RWPE2 (cell line): ENCODE data around the gene PLOD3.
"Not testable (repeated sequence)": the region's sequence is repeated elsewhere in the genome, so short reads cannot be mapped to it uniquely, and the experiment has no call there.

Experiments
- ATAC-seq: fragments of 200-7000 bp; cut with Tn5 transposase; 3 replicates; pipeline ENCODE4 v1.9.1; 2021; ENCODE audit warnings: low read depth
- DNase-seq: peaks from one replicate; pipeline ENCODE4 v3.0.0-alpha.2; 2020; ENCODE audit warnings: low spot score
- H3K27ac ChIP-seq: fragments of 450-650 bp; 2 replicates; pipeline ENCODE4 v1.5.1; 2017; ENCODE audit warnings: mild to moderate bottlenecking; ENCODE audit not compliant: poor library complexity, severe bottlenecking
- H3K27me3 ChIP-seq: fragments of 250-450 bp; sonication (Bioruptor Pico); 2 replicates; pipeline ENCODE4 v1.5.1; 2021; ENCODE audit warnings: mild to moderate bottlenecking, moderate library complexity; ENCODE audit not compliant: insufficient read depth, poor library complexity, severe bottlenecking
- H3K36me3 ChIP-seq: fragments of 250-450 bp; sonication (Bioruptor Pico); 2 replicates; pipeline ENCODE4 v1.5.1; 2020; ENCODE audit warnings: low read depth, mild to moderate bottlenecking, moderate library complexity
- H3K4me1 ChIP-seq: fragments of 250-450 bp; sonication (Bioruptor Pico); 2 replicates; pipeline ENCODE4 v1.5.1; 2021; ENCODE audit warnings: mild to moderate bottlenecking, moderate library complexity; ENCODE audit not compliant: insufficient read depth, poor library complexity, severe bottlenecking
- H3K4me3 ChIP-seq: fragments of 250-450 bp; sonication (Bioruptor Pico); 2 replicates; pipeline ENCODE4 v1.5.1; 2021; ENCODE audit warnings: mild to moderate bottlenecking, moderate library complexity; ENCODE audit not compliant: severe bottlenecking
- H3K9me3 ChIP-seq: fragments of 250-450 bp; sonication (Bioruptor Pico); 2 replicates; pipeline ENCODE4 v1.5.1; 2021; ENCODE audit warnings: mild to moderate bottlenecking, moderate library complexity; ENCODE audit not compliant: severe bottlenecking
- CTCF ChIP-seq: fragments of 450-650 bp; IDR thresholded peaks from one replicate; pipeline ENCODE4 v1.5.1; 2017; ENCODE audit warnings: mild to moderate bottlenecking, moderate library complexity; ENCODE audit not compliant: poor library complexity, severe bottlenecking

Gene PLOD3

GRCh38 chr7:101217388-101218235 is at the start of gene PLOD3, which contains the start of gene ZNHIT1:
PLOD3 (minus strand) TSS chr7:101217581; CDS start chr7:101217274, 307 bp downstream.
ZNHIT1 (plus strand) TSS chr7:101218165; CDS start chr7:101218196, 31 bp downstream.
- Histone ChIP-seq H3K27ac (peak within 1 kb of the TSS; percentile 79), H3K27me3 (no peaks in the 10 kb centered on the region), H3K4me1 (no peaks in the 10 kb centered on the region), H3K9me3 (no peaks in the 10 kb centered on the region), H3K4me3 (peak within 1 kb of the TSS; percentile 50), H3K36me3 (peaks cover 27% of the 10 kb centered on the region)
- ATAC-seq, result peak; percentile 84
- peak; percentile 94 for DNase-seq
- TF ChIP-seq CTCF, result peak; percentile 34

DNA sequence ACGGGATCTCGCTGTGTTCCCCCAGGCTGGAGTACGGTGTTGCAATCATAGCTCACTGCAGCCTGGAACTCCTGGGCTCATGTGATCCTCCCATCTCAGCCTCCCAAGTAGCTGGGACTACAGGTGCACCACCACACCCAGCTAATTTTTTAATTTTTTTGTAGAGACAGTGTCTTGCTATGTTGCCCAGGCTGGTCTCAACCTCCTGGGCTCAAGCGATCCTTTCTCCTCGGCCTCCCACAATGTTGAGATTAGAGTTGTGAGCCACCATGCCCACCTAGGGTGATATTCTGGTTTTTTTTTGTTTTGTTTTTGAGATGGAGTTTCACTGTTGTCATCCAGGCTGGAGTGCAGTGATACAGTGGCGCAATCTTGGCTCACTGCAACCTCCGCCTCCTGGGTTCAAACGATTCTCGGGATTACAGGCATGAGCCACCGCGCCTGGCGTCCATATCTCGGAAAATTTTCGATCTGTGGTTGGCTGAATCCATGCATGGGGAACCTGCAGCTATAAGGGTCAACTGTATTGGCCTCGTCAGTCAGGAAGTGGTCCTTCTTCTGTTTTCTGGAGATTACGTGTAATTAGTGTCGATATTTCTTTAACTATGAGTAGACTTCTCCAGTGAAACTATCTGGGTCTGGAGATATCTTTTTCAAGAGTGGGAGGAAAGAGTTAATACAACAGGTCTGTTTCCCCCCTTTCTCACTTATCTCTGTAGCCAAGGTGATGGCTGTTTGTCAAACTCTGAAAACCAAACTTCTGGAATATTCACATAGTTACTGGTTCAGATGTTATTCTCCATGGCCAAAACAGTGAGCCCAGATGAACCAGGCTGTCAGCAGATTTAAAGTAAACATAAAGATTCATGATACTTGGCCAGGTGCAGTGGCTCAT is 48.5 kb upstream of the PLOD3 start:
- no peak overlapping the region for H3K27ac ChIP-seq
- H3K4me3 ChIP-seq, result no peak overlapping the region
- H3K27me3 ChIP-seq, result no peaks in the 10 kb centered on the region
- H3K4me1 ChIP-seq, result no peaks in the 10 kb centered on the region
- no peak for DNase-seq
- no peaks in the 10 kb centered on the region for H3K36me3 ChIP-seq
- no peak for TF ChIP-seq CTCF
- no peaks in the 10 kb centered on the region for H3K9me3 ChIP-seq
- no peak for ATAC-seq

- not testable (repeated sequence) for H3K27ac ChIP-seq, H3K4me1 ChIP-seq, H3K36me3 ChIP-seq, ATAC-seq, H3K4me3 ChIP-seq, H3K9me3 ChIP-seq, DNase-seq, H3K27me3 ChIP-seq
Observed at GRCh38 chr7:101264102-101264706, 46.8 kb upstream of the PLOD3 start.

DNA sequence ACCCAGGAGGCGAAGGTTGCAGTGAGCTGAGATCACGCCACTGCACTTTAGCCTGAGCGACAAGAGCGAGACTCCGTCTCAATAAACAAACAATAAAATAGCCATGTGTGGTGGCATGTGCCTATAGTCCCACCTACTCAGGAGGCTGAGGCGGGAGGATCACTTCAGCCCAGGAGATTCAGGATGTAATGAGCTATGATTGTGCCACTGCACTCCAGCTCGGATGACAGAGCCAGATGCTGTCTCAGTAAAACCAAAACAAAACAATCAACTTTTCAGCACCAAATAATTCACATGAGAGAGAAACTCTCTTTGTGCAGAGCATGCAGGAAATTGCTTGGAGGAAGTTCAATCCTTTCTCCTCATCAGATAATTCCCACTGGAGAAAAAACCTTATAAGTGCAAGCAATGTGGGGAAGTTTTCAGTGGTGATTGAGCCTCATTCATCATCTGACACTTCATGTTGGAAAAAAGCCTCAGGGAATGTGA is 40.9 kb upstream of the PLOD3 start:
- no peaks in the 10 kb centered on the region for H3K9me3 ChIP-seq
- H3K4me1 ChIP-seq, result no peaks in the 10 kb centered on the region
- no peaks in the 10 kb centered on the region for H3K27me3 ChIP-seq
- H3K4me3 ChIP-seq, result no peak overlapping the region
- DNase-seq (no peak), ATAC-seq (no peak)
- H3K27ac ChIP-seq, result no peak overlapping the region
- no peak for TF ChIP-seq CTCF
- H3K36me3 ChIP-seq, result no peaks in the 10 kb centered on the region

DNA sequence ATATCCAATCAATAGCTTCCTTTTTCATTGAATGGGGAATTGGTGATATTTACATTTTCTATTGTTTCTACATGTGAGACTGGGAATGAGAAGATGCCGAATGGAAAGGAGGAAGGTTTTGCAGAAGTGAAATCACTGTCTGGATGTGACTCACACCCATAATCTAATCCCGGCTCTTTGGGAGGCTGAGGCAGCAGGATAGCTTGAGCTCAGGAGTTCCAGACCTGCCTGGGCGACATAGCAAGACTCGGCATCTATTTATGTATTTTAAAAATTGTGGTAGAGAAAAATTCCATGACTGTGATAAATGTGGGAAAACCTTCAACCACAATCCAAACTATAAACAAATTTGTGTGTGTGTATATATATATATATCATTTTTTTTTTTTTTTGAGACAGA is 38.4 kb upstream of the PLOD3 start:
- Histone ChIP-seq H3K27me3 (no peaks in the 10 kb centered on the region), H3K4me3 (no peak overlapping the region), H3K9me3 (no peaks in the 10 kb centered on the region), H3K4me1 (no peaks in the 10 kb centered on the region), H3K27ac (no peak overlapping the region), H3K36me3 (no peaks in the 10 kb centered on the region)
- no peak for DNase-seq
- no peak for ATAC-seq
- no peak for TF ChIP-seq CTCF

DNA sequence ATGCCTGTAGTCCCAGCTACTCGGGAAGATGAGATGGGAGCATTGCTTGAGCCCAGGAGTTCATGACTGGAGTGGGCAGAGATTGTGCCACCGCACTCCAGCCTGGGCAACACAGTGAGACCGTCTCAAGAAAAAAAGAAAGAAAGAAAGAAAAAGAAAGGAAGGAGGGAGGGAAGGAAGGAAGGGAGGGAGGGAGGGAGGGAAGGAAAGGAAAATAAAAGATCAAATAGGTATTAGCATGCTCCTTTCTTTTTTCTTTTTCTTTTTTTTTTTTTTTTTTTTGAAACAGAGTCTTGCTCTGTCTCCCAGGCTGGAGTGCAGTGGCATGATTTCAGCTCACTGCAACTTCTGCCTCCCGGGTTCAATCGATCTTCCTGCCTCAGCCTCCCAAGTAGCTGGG is 35.8 kb upstream of the PLOD3 start:
- not testable (repeated sequence) for H3K27me3 ChIP-seq, H3K9me3 ChIP-seq, DNase-seq, H3K27ac ChIP-seq, H3K4me3 ChIP-seq, H3K4me1 ChIP-seq, ATAC-seq
- H3K36me3 ChIP-seq, result peaks cover 14% of the 10 kb centered on the region
